Activated CD8-positive, alpha-beta memory T cell treated with anti-CD3 and anti-CD28 coated beads, Interleukin-2, amount 50 U/mL, for 48 hours (primary cell): ENCODE data around the gene ERBB4.

Experiments
- DNase-seq: peaks from one replicate; pipeline ENCODE4 v3.0.0-alpha.2; 2020

ERBB4 gene

DNA sequence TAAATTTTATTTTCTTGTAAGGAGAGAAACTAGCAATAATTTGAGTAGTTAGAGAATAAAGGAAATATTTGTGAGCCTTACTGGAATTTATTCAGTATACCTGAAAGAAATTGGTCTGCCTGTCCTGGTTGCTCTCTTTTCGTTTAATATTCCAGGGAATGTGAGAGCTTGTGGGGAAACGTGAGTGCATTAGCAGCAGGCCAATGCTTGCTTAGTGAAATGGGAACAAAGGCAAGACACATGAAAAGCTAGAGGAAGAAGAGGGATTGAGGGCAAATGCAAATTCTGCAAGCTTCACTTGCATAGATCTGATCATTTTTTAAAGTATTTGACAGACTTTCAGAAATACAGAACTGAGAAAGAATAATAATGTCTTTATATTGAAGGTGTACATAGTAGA lies 111.0 kb downstream of the ERBB4 start:
- DNase-seq, result no peak

- DNase-seq, result no peak
These were observed 111.8 kb downstream of the ERBB4 start for GRCh38 chr2:212426637-212427412.

DNA sequence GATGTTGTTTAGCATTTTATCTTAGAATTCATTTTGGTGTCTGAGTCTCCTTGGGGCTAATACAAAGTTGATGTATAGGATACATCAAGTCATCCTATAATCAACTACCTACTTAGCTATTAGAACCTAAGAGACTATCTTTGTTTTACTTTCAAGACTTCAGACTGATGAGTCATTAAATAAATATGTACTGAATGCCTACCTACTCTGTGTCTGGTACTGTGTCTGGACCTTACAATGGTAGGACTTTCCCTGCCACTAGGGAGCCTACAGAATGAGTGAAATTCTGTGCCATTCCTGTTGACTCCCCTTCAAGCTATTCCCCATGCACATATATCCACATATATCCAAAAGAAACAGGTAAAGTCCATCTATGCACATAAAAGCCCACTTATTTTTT lies 114.5 kb downstream of the ERBB4 start:
- no peak for DNase-seq

- DNase-seq, result no peak
These were observed 115.5 kb downstream of the ERBB4 start for GRCh38 chr2:212423089-212423488.

- DNase-seq, result no peak
These were observed 116.9 kb downstream of the ERBB4 start for GRCh38 chr2:212421556-212422334.

GRCh38 chr2:212416086-212416485 lies 122.5 kb downstream of the ERBB4 start:
- no peak for DNase-seq

- no peak for DNase-seq
These were observed 123.8 kb downstream of the ERBB4 start for GRCh38 chr2:212414767-212415211.

DNA sequence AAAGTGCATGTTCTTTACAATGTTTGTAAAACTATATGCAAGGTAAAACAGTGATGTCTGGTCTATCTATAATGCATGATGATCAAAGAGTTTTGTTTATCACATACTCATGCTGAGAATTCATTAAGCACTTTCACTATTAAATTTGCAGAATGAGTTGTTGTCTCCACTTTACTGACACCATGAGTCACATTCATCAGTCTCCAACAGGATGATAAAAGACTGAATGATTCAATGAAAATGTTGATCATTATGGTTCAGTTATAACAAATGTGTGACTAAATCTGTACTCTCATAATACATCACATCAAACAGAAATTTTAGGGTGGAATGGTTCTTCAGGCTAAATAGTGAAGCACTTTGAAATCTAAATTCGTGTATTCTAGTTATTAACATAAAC lies 129.0 kb downstream of the ERBB4 start:
- DNase-seq, result no peak

DNA sequence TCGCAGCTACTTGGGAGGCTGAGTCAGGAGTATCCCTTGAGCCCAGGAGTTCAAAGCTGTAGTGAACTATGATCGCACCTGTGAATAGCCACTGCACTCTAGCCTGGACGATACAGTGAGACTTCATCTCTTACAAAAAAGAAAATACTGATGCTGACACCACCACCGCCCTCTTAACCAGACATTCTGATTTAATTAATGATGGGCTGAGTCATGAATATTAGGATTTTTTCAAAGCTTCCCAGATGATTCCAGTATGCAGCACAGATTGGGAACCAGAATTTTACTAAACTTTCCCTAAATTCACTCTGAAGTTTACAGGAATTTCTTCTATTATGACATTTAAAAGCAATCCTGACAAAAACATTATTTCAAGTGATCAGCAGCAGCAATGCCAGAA lies 130.1 kb downstream of the ERBB4 start:
- DNase-seq, result no peak

DNA sequence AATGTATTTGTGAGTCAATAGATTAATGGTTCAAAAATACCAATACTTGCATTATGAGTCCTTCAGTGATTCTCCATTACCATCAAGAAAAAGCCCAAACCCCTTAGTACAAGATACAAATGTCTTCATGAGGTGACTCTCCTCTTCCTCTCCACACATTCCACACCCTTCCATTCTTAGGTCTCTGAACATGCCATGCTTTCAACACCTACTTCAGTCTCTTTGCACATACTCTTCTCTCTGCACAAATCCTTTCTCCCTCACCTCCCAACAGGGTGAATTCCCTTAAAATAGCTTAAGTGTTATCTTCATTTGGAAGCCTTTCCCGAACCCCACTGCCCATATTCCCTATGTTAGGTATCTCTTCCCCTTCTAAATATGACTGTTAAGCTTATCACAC lies 131.9 kb downstream of the ERBB4 start:
- DNase-seq, result no peak

- no peak for DNase-seq
These were observed 136.3 kb downstream of the ERBB4 start for GRCh38 chr2:212402316-212402715.

- no peak for DNase-seq
These were observed 140.3 kb downstream of the ERBB4 start for GRCh38 chr2:212398316-212398715.

GRCh38 chr2:212392544-212392943 lies 146.1 kb downstream of the ERBB4 start:
- no peak for DNase-seq

- DNase-seq, result no peak
These were observed 146.6 kb downstream of the ERBB4 start for GRCh38 chr2:212392043-212392442.

GRCh38 chr2:212387146-212387545 lies 151.5 kb downstream of the ERBB4 start:
- DNase-seq, result no peak

- DNase-seq, result no peak
These were observed 153.4 kb downstream of the ERBB4 start for GRCh38 chr2:212385241-212385640.

GRCh38 chr2:212384027-212384426 lies 154.6 kb downstream of the ERBB4 start:
- DNase-seq, result no peak

GRCh38 chr2:212381428-212382102 lies 157.0 kb downstream of the ERBB4 start:
- no peak for DNase-seq

DNA sequence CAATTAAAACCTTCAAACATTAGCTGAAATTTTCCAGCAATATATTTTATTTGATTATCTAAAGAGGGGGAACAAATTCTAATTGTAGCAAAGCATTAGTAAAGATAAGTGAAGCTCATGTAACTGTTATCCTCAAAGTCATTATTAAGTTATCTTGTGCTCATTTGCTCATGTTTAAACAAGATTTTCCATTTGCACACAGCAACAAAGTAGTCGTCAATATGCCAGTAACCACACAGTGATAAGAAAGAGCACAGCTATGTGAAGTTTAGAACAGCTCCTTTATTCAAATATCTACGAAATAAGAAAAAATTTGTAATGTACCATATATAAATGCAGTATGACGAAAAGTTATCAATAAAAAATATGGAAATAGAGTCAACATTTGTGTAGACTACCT lies 159.5 kb downstream of the ERBB4 start:
- no peak for DNase-seq

DNA sequence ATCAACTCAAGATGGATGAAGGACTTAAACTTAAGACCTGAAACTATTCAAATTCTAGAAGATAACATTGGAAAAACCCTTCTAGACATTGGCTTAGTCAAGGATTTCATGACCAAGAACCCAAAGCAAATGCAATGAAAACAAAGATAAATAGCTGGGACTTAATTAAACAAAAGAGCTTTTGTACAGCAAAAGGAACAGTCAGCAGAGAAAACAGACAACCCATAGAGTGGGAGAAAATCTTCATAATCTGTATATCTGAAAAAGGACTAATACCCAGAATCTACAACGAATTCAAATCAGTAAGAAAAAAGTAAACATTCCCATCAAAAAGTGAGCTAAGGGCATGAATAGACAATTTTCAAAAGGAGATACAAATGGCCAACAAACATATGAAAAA lies 171.2 kb downstream of the ERBB4 start:
- DNase-seq, result no peak

DNA sequence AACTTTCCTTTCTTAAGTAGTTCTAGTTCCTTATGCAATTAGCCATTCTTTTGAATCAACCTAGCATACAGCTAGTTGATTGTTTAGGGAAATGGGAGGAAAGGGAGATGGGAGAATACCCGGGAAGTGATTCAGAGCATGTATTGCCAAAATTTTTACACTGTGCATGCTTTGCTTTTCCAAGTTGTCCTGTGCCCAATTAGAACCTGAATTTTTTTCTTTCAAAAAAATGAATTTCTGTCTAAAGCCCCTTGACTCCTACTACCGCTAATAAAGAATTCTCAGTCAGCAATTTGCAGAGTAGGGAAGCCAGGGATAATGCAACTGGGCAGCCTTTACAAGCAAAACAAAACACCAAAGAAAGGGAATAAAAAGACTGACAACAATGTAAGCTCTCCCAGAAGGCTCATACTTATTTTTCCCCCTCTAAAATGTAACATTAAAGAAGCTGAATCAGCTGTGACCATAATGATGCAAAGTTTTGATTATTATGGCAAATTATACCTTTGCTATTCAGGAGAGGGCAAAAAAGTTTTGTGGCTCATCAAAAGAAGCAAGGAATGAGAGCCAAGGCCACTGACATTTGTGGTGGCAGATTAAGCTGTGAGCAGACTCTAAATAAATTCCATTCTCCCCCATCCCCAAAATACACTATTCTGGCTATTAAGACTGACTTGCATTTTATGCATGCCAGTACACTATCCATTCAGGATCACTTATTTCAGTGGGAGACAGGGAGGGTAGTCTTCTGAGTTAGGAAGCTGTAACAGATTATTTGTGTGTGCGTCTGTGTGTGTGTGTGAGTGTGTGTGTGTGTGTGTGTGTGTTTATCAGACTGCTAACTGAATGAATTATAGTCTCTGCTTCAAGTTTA lies 174.3 kb downstream of the ERBB4 start:
- DNase-seq, result no peak

DNA sequence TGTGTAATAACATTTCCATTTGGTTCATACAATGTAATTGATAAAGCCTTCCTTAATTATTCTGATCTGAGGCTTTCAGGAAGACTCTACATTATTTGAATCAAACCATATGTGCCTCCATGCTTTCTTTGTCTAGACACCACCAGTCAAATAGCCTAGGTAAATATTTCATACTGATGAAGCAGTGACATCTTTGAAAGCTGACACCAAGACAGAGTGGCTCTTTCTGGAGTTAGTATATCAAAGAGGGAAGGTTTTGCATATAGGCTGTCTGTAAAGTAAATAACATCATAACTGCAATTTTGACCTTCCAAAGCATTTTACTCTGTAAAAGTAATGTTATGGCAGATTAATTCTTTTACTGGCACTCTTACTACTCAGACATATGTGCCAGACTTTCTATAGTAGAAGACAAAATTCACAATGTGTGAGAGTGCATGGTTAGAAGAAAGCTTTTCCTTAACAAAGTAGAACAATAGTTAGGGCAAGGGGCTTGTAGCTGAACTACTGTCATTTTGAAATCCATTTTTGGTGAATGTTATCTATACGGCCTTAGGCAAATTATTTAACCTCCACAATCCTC lies 177.3 kb downstream of the ERBB4 start:
- DNase-seq, result no peak
